ENCODE data around the gene PCP4.
A peak's percentile ranks its signal among the peaks of the same experiment; 100 is the strongest.

PCP4 gene

GRCh38 chr21:39924577-39925308 lies 57.5 kb downstream of the PCP4 start:
- no peak for DNase-seq (ENCODE audit: low read depth)

- DNase-seq (ENCODE audit: low read depth): no peak
Measured at GRCh38 chr21:39927304-39927886, 60.2 kb downstream of the PCP4 start.

DNA sequence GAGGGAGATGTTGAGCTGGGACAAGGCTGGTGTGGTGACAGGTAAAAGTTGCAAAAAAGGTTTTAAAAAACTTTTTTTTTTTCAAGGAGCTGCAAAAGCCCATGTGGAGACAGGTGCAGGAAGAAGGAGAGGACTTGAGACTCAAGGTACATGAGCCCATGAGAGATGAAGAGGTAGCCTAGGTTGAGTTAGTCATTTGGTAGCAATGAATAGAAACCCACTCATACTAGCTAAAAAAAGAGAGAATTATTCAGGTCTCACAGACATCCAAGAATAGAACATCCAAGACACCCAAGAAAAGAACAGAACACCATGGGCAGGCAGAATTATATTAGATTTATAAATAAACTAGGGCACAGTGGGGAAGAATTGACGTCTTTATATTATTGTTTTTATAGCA lies 65.1 kb downstream of the PCP4 start:
- DNase-seq (ENCODE audit: low read depth): no peak

DNA sequence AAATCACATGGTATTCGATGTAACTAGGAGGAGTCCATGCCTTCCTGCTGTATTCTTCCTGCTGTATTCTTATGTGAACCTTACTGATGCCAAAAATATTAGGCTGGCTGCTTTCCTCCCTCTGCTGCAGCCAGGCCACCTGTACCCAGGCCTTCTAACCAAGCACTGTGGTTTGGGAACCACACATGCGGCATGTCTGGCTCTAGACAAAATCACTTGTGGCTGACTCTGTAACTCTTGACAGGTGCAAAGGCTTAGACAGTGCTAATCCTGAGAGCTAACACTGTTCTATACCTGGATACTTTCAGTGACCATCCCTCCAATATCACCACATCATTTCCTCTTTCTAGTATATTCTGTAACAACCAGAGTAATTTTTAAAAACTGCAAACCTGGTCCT lies 67.7 kb downstream of the PCP4 start:
- DNase-seq (ENCODE audit: low read depth): no peak

- no peak for DNase-seq (ENCODE audit: low read depth)
Measured at GRCh38 chr21:39935716-39936115, 68.5 kb downstream of the PCP4 start.

GRCh38 chr21:39938086-39938625 lies 70.9 kb downstream of the PCP4 start:
- no peak for DNase-seq (ENCODE audit: low read depth)

GRCh38 chr21:39946199-39946598 lies 79.0 kb downstream of the PCP4 start:
- DNase-seq (ENCODE audit: low read depth): no peak

DNA sequence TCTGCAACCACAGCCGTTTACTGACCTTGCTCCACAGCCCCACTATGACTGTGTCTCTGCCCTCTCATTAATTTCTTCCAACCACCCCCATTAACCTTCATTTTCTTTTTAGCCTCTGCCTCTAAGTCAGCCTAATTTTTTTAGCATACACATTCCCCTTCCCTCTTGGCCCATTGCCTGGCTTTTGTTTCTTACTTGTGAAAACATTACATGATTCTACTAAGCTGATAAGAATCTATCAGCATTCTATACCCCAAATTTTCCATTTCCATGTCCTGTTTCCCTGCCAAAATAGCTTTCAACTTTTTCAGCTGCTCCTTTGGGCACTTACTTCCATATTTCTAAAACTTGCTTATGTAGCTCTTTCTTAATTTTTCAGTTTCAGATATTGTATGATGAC lies 79.8 kb downstream of the PCP4 start:
- DNase-seq (ENCODE audit: low read depth): no peak

GRCh38 chr21:39951183-39952101 lies 84.2 kb downstream of the PCP4 start:
- DNase-seq (ENCODE audit: low read depth): no peak

- DNase-seq (ENCODE audit: low read depth): no peak
Measured at GRCh38 chr21:39952265-39952664, 85.0 kb downstream of the PCP4 start.

DNA sequence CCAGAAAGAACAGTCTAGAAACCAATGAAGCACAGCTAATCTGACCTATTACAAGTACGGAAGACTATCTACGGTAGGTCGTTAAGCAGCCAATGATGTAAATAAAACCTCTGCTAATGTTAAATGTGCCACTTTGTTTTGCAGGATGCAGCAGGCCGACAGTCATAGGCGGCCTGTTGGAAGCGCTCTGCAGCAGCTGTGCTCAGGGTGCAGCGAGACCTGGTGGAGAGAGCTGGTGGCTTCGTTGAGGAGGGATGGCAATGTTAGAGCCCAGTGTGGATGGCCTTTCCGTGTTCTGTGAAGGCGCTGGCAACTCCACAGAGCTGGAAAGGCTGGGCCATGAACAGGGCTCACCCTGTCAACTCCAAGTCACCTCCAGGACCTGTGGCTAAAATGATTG lies 87.3 kb downstream of the PCP4 start:
- no peak for DNase-seq (ENCODE audit: low read depth)

- no peak for DNase-seq (ENCODE audit: low read depth)
Measured at GRCh38 chr21:39955326-39955725, 88.1 kb downstream of the PCP4 start.

GRCh38 chr21:39956586-39956985 lies 89.3 kb downstream of the PCP4 start:
- DNase-seq (ENCODE audit: low read depth): no peak

GRCh38 chr21:39958731-39959130 lies 91.5 kb downstream of the PCP4 start:
- no peak for DNase-seq (ENCODE audit: low read depth)

GRCh38 chr21:39961251-39961650 lies 94.0 kb downstream of the PCP4 start:
- DNase-seq (ENCODE audit: low read depth): peak; percentile 3

DNA sequence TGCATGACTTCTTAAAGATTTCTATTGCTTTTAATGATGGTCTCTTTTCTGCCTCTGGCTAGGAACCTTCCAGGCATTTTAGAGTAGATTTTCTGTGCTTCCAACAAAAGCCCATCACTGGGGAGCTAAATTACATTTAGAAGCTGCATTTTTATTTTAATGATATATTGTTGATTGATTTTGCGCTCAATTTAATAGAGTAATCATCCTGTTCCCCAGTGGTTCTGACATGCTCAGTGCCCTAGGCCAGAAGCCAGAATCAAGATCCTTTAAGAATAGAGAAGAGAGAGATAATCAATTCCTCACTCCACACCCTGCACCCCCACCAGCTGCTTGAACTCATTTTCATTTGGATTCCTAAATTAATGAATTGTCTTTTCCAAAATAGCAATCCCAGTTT lies 97.8 kb downstream of the PCP4 start:
- no peak for DNase-seq (ENCODE audit: low read depth)

- no peak for DNase-seq (ENCODE audit: low read depth)
Measured at GRCh38 chr21:39966786-39967185, 99.5 kb downstream of the PCP4 start.

DNA sequence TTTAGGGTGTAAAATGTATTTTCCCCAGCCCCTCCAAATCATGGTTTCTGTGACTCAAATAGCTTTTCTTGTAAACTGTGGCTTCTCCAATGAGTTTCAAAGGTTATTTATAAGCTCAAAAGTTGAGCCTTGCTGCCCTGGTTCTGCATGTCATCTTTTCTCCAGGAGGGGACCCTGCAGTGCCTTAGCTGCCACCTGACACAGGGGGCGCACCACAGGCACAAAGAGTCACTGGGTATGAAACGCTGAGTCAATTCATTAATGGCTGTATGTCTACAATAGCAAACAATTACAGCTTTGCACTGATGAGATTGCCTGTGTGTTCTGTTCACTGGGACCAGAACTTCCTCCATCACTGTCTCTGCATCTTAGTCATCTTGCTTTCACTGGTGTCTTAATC lies 100.8 kb downstream of the PCP4 start:
- DNase-seq (ENCODE audit: low read depth): no peak

DNA sequence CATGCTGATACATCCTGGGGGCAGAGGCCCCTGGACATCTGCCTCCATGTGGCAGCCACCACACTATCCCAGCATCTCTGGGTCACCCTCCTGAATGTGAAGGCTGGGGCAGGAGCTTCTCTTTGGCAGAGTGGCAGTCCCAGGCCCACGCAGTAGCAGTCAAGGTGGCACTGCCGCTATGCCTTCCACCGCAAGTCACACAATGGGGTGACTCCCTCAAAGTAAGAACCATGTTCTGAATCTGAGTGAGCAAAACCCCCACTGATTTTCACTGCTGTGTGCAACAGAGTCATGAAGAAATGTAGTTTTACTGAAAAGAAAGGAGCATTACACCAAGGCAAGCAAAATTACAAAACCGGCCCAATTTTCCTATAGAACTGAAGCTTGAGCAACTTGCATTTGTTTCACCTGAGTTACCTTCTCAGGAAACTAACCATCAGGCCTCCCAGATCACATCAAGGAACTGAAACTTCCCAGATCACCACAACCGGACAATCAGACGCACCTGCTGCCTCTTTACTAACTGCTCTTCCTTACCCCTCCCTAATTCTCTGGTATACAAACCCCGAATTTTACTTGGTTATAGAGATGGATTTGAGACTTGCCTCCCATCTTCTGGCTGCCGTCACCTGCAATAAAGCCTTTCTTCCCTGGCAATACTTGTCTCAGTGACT lies 102.6 kb downstream of the PCP4 start:
- no peak for DNase-seq (ENCODE audit: low read depth)

DNA sequence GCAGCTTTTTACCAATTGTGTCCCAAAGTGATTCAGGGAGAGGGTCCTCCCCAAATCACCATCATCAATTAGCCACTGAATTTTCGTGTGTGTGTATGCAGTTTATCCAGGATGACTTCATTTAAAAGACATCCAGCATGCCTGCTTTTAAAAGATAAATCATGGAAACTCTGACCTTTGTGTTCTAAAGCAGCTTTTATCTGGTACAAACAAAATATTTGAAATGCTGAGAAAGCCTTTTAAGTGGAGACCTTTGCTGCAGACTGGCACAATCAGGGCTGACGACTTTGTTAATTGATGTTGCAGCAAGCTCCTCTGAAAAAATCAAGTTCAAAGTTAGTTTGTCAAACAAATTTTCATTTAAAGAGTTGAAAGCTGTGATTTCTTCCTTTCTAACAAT lies 104.7 kb downstream of the PCP4 start:
- no peak for DNase-seq (ENCODE audit: low read depth)

- DNase-seq (ENCODE audit: low read depth): no peak
Measured at GRCh38 chr21:39972471-39972870, 105.2 kb downstream of the PCP4 start.
